Endothelial cell of umbilical vein (primary cell): ENCODE data around the gene D2HGDH. TPM values are rescaled to one million over a fixed set of nuclear protein-coding genes. Genes with fewer than 3 reads are reported as not detected.

Experiments
- BruUV-seq: library from RNA; stranded (reverse); fragments of 400-500 nt; replicated peaks from 2 replicates; lab custom pipeline; 2021; lab: Mats Ljungman, UMichigan
- CTCF ChIA-PET: fragments of 300-600, 350-600 bp; sonication (Branson Sonifier 250); formaldehyde crosslinking; loops from one replicate; lab custom pipeline; 2021; ENCODE audit warnings: antibody characterized with exemption, inconsistent platforms; lab: Charles Lee
- POLR2A ChIA-PET: fragments of 300-600, 350-600 bp; sonication (Branson Sonifier 250); formaldehyde crosslinking; loops from one replicate; lab custom pipeline; 2021; ENCODE audit warnings: antibody characterized with exemption, inconsistent platforms; lab: Charles Lee
- DNase-seq: peaks from one replicate; pipeline ENCODE4 v3.0.0-alpha.2; 2011; ENCODE audit warnings: low read depth, low spot score
- FAIRE-seq: peaks from 2 replicates; lab custom pipeline; 2011; peaks lifted over from hg19 to GRCh38; lab: Jason Lieb, UNC
- H2AFZ ChIP-seq: 2 replicates; pipeline ENCODE4 v1.6.0; 2012; ENCODE audit warnings: low read depth, low read length, control low read depth, inconsistent platforms
- H3K27ac ChIP-seq: 2 replicates; pipeline ENCODE4 v1.5.1; 2011; ENCODE audit warnings: low read depth, mild to moderate bottlenecking, control low read depth, low read length, moderate library complexity; ENCODE audit not compliant: insufficient read depth
- H3K27me3 ChIP-seq, 2 experiments: 2 replicates each; pipeline versions ENCODE4 v1.6.0 to v1.6.1; 2011; ENCODE audit warnings: low read length in 2 of 2, mixed read lengths in 1 of 2; ENCODE audit not compliant: control insufficient read depth in 2 of 2, insufficient read depth in 2 of 2
- H3K36me3 ChIP-seq, 2 experiments: 2 replicates in 1 of 2; 3 replicates in 1 of 2; pipeline ENCODE4 v1.5.1; 2011; ENCODE audit warnings: low read length in 2 of 2, mild to moderate bottlenecking in 1 of 2, moderate library complexity in 1 of 2; ENCODE audit not compliant: control insufficient read depth in 2 of 2, insufficient read depth in 2 of 2; ENCODE audit errors: extremely low read depth in 1 of 2
- H3K4me1 ChIP-seq: 3 replicates; pipeline ENCODE4 v1.5.1; 2011; ENCODE audit warnings: mild to moderate bottlenecking, low read length; ENCODE audit not compliant: control insufficient read depth, insufficient read depth; ENCODE audit errors: extremely low read depth
- H3K4me2 ChIP-seq: 2 replicates; pipeline ENCODE4 v1.6.1; 2011; ENCODE audit warnings: low read length, control low read depth, mixed read lengths; ENCODE audit not compliant: insufficient read depth
- H3K4me3 ChIP-seq, 3 experiments: fragments of 200-600 bp in 1 of 3; sonication (generic), shearing (Covaris generic) in 1 of 3; replicated peaks in 1 of 3; 2 replicates each; pipeline ENCODE4 v1.5.1; 2011 to 2016; ENCODE audit warnings: control low read depth in 3 of 3, low read length in 3 of 3, mild to moderate bottlenecking in 2 of 3, inconsistent platforms in 1 of 3, low read depth in 1 of 3, moderate library complexity in 1 of 3; ENCODE audit not compliant: insufficient read depth in 1 of 3
- H3K79me2 ChIP-seq: 2 replicates; pipeline ENCODE4 v1.6.0; 2012; ENCODE audit warnings: low read length, inconsistent platforms; ENCODE audit not compliant: control insufficient read depth, insufficient read depth
- H3K9ac ChIP-seq: replicated peaks from 2 replicates; pipeline ENCODE3; 2011; ENCODE audit warnings: low read length, control low read depth; ENCODE audit not compliant: insufficient read depth; ENCODE audit errors: extremely low read depth
- H3K9me1 ChIP-seq: replicated peaks from 3 replicates; pipeline ENCODE4 v1.6.0; 2011; ENCODE audit warnings: mild to moderate bottlenecking, low read length; ENCODE audit not compliant: control insufficient read depth, insufficient read depth; ENCODE audit errors: extremely low read depth
- H3K9me3 ChIP-seq: replicated peaks from 2 replicates; pipeline ENCODE4 v1.5.1; 2012; ENCODE audit warnings: low read length, inconsistent platforms; ENCODE audit not compliant: control insufficient read depth, insufficient read depth
- H4K20me1 ChIP-seq: replicated peaks from 2 replicates; pipeline ENCODE3; 2011; ENCODE audit warnings: mild to moderate bottlenecking, low read length; ENCODE audit not compliant: control insufficient read depth, insufficient read depth; ENCODE audit errors: extremely low read depth
- CTCF ChIP-seq, 2 donors: IDR thresholded peaks; 1 replicate in 1 of 2; 2 replicates in 1 of 2; pipeline ENCODE4 v1.5.1; 2011; ENCODE audit warnings: low read length in 2 of 2, mild to moderate bottlenecking in 2 of 2, moderate library complexity in 2 of 2, control low read depth in 1 of 2, inconsistent platforms in 1 of 2, low read depth in 1 of 2; ENCODE audit not compliant: insufficient read depth in 1 of 2; ENCODE audit errors: extremely low read depth in 1 of 2
- EZH2 ChIP-seq: IDR thresholded peaks from 2 replicates; pipeline ENCODE4 v1.6.1; 2012; ENCODE audit warnings: borderline replicate concordance, low read depth, mild to moderate bottlenecking, moderate library complexity, low read length, inconsistent platforms; ENCODE audit not compliant: severe bottlenecking
- FOS ChIP-seq: IDR thresholded peaks from 2 replicates; pipeline ENCODE4 v1.6.1; 2011; ENCODE audit warnings: mild to moderate bottlenecking, low read length, moderate library complexity, borderline replicate concordance; ENCODE audit not compliant: insufficient read depth
- GATA2 ChIP-seq: IDR thresholded peaks from 2 replicates; pipeline ENCODE4 v1.7.0; 2011; ENCODE audit warnings: low read depth, mild to moderate bottlenecking, moderate library complexity, mixed read lengths, low read length; ENCODE audit not compliant: insufficient read length, insufficient read depth
- JUN ChIP-seq: IDR thresholded peaks from 2 replicates; pipeline ENCODE4 v1.6.1; 2011; ENCODE audit warnings: borderline replicate concordance, low read depth; ENCODE audit not compliant: insufficient read length, insufficient read depth
- MAX ChIP-seq: IDR thresholded peaks from 2 replicates; pipeline ENCODE4 v1.6.1; 2011; ENCODE audit not compliant: insufficient read depth, insufficient read length
- MYC ChIP-seq: IDR thresholded peaks from one replicate; pipeline ENCODE4 v1.6.1; 2011; ENCODE audit warnings: mild to moderate bottlenecking, low read depth, low read length
- POLR2A ChIP-seq: IDR thresholded peaks from 2 replicates; pipeline ENCODE4 v1.6.1; 2012; ENCODE audit warnings: low read depth, mild to moderate bottlenecking, control low read depth, low read length
- POLR2AphosphoS5 ChIP-seq: IDR thresholded peaks from 2 replicates; pipeline ENCODE4 v1.6.1; 2012; ENCODE audit warnings: low read depth, mild to moderate bottlenecking, control low read depth, low read length, moderate library complexity; ENCODE audit not compliant: insufficient read depth
- dilution Hi-C: fragments of 300-500 bp; cut with MboI; formaldehyde crosslinking; loops from one replicate; pipeline ENCODE4 v1.15.0; 2019; ENCODE audit warnings: low sequenced_read_pairs; ENCODE audit not compliant: extremely low pct_ligation_motif_present
- intact Hi-C: fragments of 100-400 bp; cut with micrococcal nuclease; formaldehyde crosslinking; loops from one replicate; pipeline ENCODE4 v1.10.0; 2022
- polyA plus RNA-seq, 4 experiments: library from polyadenylated mRNA; depleted of rRNA in 3 of 4; stranded (reverse) in 3 of 4; unstranded in 1 of 4; fragments of >200 nt; gene quantifications; 2 replicates each; pipeline versions ENCODE4 v1.2.1 to v1.2.3, GENCODE V29; 2011 to 2012; ENCODE audit warnings: missing spikeins in 1 of 4
- total RNA-seq: library from RNA; stranded (reverse); gene quantifications from 2 replicates; pipeline ENCODE4 v1.2.3, GENCODE V29; 2021

Gene D2HGDH
- total and polyA plus RNA-seq, 2 donors (not counting 3 experiments of a cell fraction or from before 2014, with no cell fraction given), result 22.3 TPM

- Histone ChIP-seq H3K9me1 (no peaks in the 10 kb centered on the region), H3K36me3 (no peaks in the 10 kb centered on the region), H3K4me3 (no peak overlapping the region), H3K9me3 (no peaks in the 10 kb centered on the region), H2AFZ (no peak overlapping the region), H3K27ac (no peak overlapping the region), H4K20me1 (no peaks in the 10 kb centered on the region), H3K9ac (no peak overlapping the region), H3K4me1 (no peaks in the 10 kb centered on the region), H3K4me2 (no peak overlapping the region), H3K79me2 (no peaks in the 10 kb centered on the region), H3K27me3 (peaks cover 9 to 13% of the 10 kb centered on the region in 2 experiments)
- dilution Hi-C loops (no loop called here), intact Hi-C loops (no loop called here)
- POLR2A ChIA-PET, result no interaction called here
- CTCF ChIA-PET, result no interaction called here
- DNase-seq, result no peak
- no TSS peak for BruUV-seq
- TF ChIP-seq EZH2 (no peak), MYC (no peak), JUN (no peak), CTCF (IDR thresholded peaks at IDR 0.05; ENCODE audit: extremely low read depth in 1 of 2, insufficient read depth in 1 of 2, low read depth in 1 of 2, low read length in 2 of 2) (no peak), POLR2AphosphoS5 (no peak), MAX (no peak), GATA2 (no peak), POLR2A (no peak), FOS (no peak)
- no peak for FAIRE-seq
Measured at GRCh38 chr2:241788135-241788534, 53.7 kb downstream of the D2HGDH start.
